Mesenteric fat pad (tissue), 1 donor: ENCODE measurements around the gene SERTAD3. TPM values are rescaled to one million over a fixed set of nuclear protein-coding genes. Genes with fewer than 3 reads are reported as not detected.
"Not testable (repeated sequence)": the region's sequence is repeated elsewhere in the genome, so short reads cannot be mapped to it uniquely, and the experiment has no call there.

ENCODE experiments used
- DNase-seq: peaks from one replicate; pipeline ENCODE4 v3.0.0-alpha.2; 2020; ENCODE audit warnings: low spot score
- total RNA-seq: library from RNA; stranded (reverse); fragmentation: NEBNext Ultra II Directional; extraction: Animal tissue kit (Norgen Biotek cat#: 25700); gene quantifications from one replicate; pipeline ENCODE4 v1.2.1, GENCODE V29; 2021
- donor health status: DM: yes; HTN: yes; CAD: no.

The SERTAD3 gene
- total RNA-seq, 1 donor from 2014 or later: 40.7 TPM

GRCh38 chr19:40458597-40458974 lies 14.5 kb upstream of the SERTAD3 start:
- DNase-seq: no peak

GRCh38 chr19:40457953-40458596 lies 13.9 kb upstream of the SERTAD3 start:
- DNase-seq: no peak

- no peak for DNase-seq
Observed at GRCh38 chr19:40457048-40457447, 12.9 kb upstream of the SERTAD3 start.

GRCh38 chr19:40453943-40454342 lies 9.8 kb upstream of the SERTAD3 start:
- DNase-seq: not testable (repeated sequence)

GRCh38 chr19:40453151-40453735 lies 9.1 kb upstream of the SERTAD3 start:
- no peak for DNase-seq

GRCh38 chr19:40452016-40452415 lies 7.9 kb upstream of the SERTAD3 start:
- no peak for DNase-seq

- no peak for DNase-seq
Observed at GRCh38 chr19:40450664-40451063, 6.5 kb upstream of the SERTAD3 start.

- DNase-seq: no peak
Observed at GRCh38 chr19:40449506-40449905, 5.4 kb upstream of the SERTAD3 start.

- DNase-seq: no peak
Observed at GRCh38 chr19:40446263-40446784, 2.2 kb upstream of the SERTAD3 start.

- DNase-seq: no peak
Observed at GRCh38 chr19:40445780-40446262, 1.7 kb upstream of the SERTAD3 start.

- DNase-seq: no peak
Observed at GRCh38 chr19:40444825-40445312, 734 bp upstream of the SERTAD3 start.

- peak; percentile 99 for DNase-seq
Observed at GRCh38 chr19:40443131-40443999, 770 bp downstream of the SERTAD3 start.

- DNase-seq: no peak
Observed at GRCh38 chr19:40442328-40443130, 1.6 kb downstream of the SERTAD3 start.

- no peak for DNase-seq
Observed at GRCh38 chr19:40441719-40442253, 2.3 kb downstream of the SERTAD3 start.

- DNase-seq: no peak
Observed at GRCh38 chr19:40438284-40438683, 5.9 kb downstream of the SERTAD3 start.

GRCh38 chr19:40433391-40434216 lies 10.5 kb downstream of the SERTAD3 start:
- peak; percentile 96 for DNase-seq

- DNase-seq: not testable (repeated sequence)
Observed at GRCh38 chr19:40432760-40433159, 11.4 kb downstream of the SERTAD3 start.

- DNase-seq: no peak
Observed at GRCh38 chr19:40431698-40432097, 12.4 kb downstream of the SERTAD3 start.

GRCh38 chr19:40430242-40430641 lies 13.9 kb downstream of the SERTAD3 start:
- not testable (repeated sequence) for DNase-seq

GRCh38 chr19:40428197-40428596 lies 15.9 kb downstream of the SERTAD3 start:
- not testable (repeated sequence) for DNase-seq
